AG09309 (cell line): ENCODE data around the gene PADI3.
"Not testable (repeated sequence)": the region's sequence is repeated elsewhere in the genome, so short reads cannot be mapped to it uniquely, and the experiment has no call there.

Source experiments
- DNase-seq: peaks from one replicate; pipeline ENCODE4 v3.0.0-alpha.2; 2010; ENCODE audit warnings: low read depth
- H3K4me3 ChIP-seq: 2 replicates; pipeline ENCODE4 v1.5.1; 2011; ENCODE audit warnings: mild to moderate bottlenecking, low read depth, low read length, moderate library complexity; ENCODE audit not compliant: control insufficient read depth
- CTCF ChIP-seq: IDR thresholded peaks from 2 replicates; pipeline ENCODE4 v1.5.1; 2011; ENCODE audit warnings: mild to moderate bottlenecking, low read depth, low read length, inconsistent platforms; ENCODE audit not compliant: insufficient read depth, control insufficient read depth; ENCODE audit errors: missing control alignments

Gene PADI3

GRCh38 chr1:17318262-17318661 is 69.4 kb downstream of the PADI3 start:
- DNase-seq, result no peak
- TF ChIP-seq CTCF, result no peak
- no peak overlapping the region for H3K4me3 ChIP-seq

GRCh38 chr1:17319561-17320350 is 70.9 kb downstream of the PADI3 start:
- no peak for TF ChIP-seq CTCF
- DNase-seq, result no peak
- no peak overlapping the region for H3K4me3 ChIP-seq

- DNase-seq, H3K4me3 ChIP-seq: not testable (repeated sequence)
These were observed 73.0 kb downstream of the PADI3 start for GRCh38 chr1:17321857-17322390.

- DNase-seq, result no peak
- no peak overlapping the region for H3K4me3 ChIP-seq
- TF ChIP-seq CTCF, result no peak
These were observed 80.0 kb downstream of the PADI3 start for GRCh38 chr1:17328855-17329254.

DNA sequence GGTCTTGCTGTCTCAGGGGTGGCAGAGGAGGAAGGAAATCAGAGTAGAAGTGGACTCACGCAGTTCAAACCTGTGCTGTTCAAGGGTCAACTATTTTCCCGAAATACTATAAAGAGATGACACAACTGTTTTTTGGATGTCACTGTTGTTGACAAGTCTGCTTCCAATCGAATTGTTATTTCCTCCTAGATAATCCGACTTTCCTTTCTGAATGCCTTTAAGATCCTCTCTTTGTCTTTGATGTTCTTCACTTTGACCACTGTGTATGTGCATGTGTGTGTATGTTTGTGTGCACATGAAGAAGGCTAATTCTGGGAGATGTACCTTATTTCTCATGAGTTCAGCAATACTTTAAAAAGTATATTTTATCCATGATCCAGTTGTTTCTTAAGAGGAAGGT is 80.7 kb downstream of the PADI3 start:
- DNase-seq, result no peak
- no peak overlapping the region for H3K4me3 ChIP-seq
- TF ChIP-seq CTCF, result no peak

DNA sequence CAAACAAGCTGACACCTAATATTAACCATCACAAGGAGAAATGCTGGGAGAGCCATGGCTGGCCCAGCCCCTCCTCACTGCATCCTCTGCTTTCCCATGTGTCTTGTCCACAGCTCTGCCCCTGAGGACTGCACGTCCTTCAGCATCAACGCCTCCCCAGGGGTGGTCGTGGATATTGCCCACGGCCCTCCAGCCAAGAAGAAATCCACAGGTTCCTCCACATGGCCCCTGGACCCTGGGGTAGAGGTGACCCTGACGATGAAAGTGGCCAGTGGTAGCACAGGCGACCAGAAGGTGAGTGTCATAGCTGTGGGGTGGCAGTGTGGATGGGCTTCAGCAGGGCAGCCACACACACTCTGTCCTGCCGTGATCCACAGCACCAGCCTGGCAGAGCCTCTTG is 82.0 kb downstream of the PADI3 start:
- no peak for DNase-seq
- TF ChIP-seq CTCF, result no peak
- no peak overlapping the region for H3K4me3 ChIP-seq

GRCh38 chr1:17333081-17333480 is 84.2 kb downstream of the PADI3 start:
- no peak overlapping the region for H3K4me3 ChIP-seq
- no peak for TF ChIP-seq CTCF
- no peak for DNase-seq
